H9 (cell line): ENCODE measurements around the gene MYT1. TPM values are rescaled to one million over a fixed set of nuclear protein-coding genes. Genes with fewer than 3 reads are reported as not detected.

Source experiments
- DNase-seq: peaks from one replicate; pipeline ENCODE4 v3.0.0-alpha.2; 2017
- H2AFZ ChIP-seq: one replicate; pipeline ENCODE4 v1.6.1; 2013; ENCODE audit warnings: mild to moderate bottlenecking, low read length, control low read depth, moderate library complexity
- H2AK5ac ChIP-seq: 2 replicates; pipeline ENCODE4 v1.6.1; 2013; ENCODE audit warnings: low read length, control low read depth, mixed read lengths; ENCODE audit not compliant: insufficient read length
- H2BK120ac ChIP-seq: one replicate; pipeline ENCODE4 v1.6.1; 2013; ENCODE audit warnings: low read depth, mild to moderate bottlenecking, low read length, control low read depth, inconsistent platforms; ENCODE audit not compliant: poor library complexity, severe bottlenecking
- H2BK12ac ChIP-seq: 2 replicates; pipeline ENCODE4 v1.6.1; 2013; ENCODE audit warnings: low read length, control low read depth, mixed read lengths, low read depth; ENCODE audit not compliant: insufficient read length
- H2BK15ac ChIP-seq: 2 replicates; pipeline ENCODE4 v1.6.1; 2013; ENCODE audit warnings: low read depth, low read length, control low read depth
- H2BK20ac ChIP-seq: one replicate; pipeline ENCODE4 v1.6.1; 2013; ENCODE audit warnings: low read depth, mild to moderate bottlenecking, low read length, control low read depth, inconsistent platforms; ENCODE audit not compliant: poor library complexity, severe bottlenecking
- H2BK5ac ChIP-seq: 2 replicates; pipeline ENCODE4 v1.6.1; 2013; ENCODE audit warnings: low read length, control low read depth, mixed read lengths; ENCODE audit not compliant: insufficient read length
- H3K14ac ChIP-seq: 2 replicates; pipeline ENCODE4 v1.6.1; 2013; ENCODE audit warnings: low read length, control low read depth; ENCODE audit not compliant: insufficient read depth
- H3K18ac ChIP-seq: 2 replicates; pipeline ENCODE4 v1.6.1; 2013; ENCODE audit warnings: low read depth, mild to moderate bottlenecking, mixed read lengths, low read length, control low read depth; ENCODE audit not compliant: insufficient read length
- H3K23ac ChIP-seq: 2 replicates; pipeline ENCODE4 v1.6.1; 2013; ENCODE audit warnings: low read length, control low read depth, mixed read lengths, low read depth; ENCODE audit not compliant: insufficient read length
- H3K23me2 ChIP-seq: 2 replicates; pipeline ENCODE4 v1.6.1; 2013; ENCODE audit warnings: low read depth, mild to moderate bottlenecking, mixed read lengths, low read length, control low read depth; ENCODE audit not compliant: insufficient read length, poor library complexity, severe bottlenecking
- H3K27ac ChIP-seq: 2 replicates; pipeline ENCODE4 v1.5.1; 2013; ENCODE audit warnings: low read length, control low read depth, mixed read lengths, low read depth; ENCODE audit not compliant: insufficient read length
- H3K27me3 ChIP-seq: 2 replicates; pipeline ENCODE4 v1.6.1; 2013; ENCODE audit warnings: low read length, control low read depth, inconsistent platforms; ENCODE audit not compliant: insufficient read depth
- H3K4ac ChIP-seq: 2 replicates; pipeline ENCODE4 v1.6.1; 2013; ENCODE audit warnings: low read depth, mild to moderate bottlenecking, control low read depth, inconsistent platforms, low read length, moderate library complexity
- H3K4me1 ChIP-seq: 2 replicates; pipeline ENCODE4 v1.6.1; 2013; ENCODE audit warnings: low read length, control low read depth, inconsistent platforms; ENCODE audit not compliant: insufficient read depth
- H3K4me2 ChIP-seq: 2 replicates; pipeline ENCODE4 v1.6.1; 2013; ENCODE audit warnings: low read length, control low read depth, mixed read lengths; ENCODE audit not compliant: insufficient read length, insufficient read depth
- H3K56ac ChIP-seq: 2 replicates; pipeline ENCODE4 v1.6.1; 2013; ENCODE audit warnings: low read depth, mild to moderate bottlenecking, mixed read lengths, low read length, control low read depth; ENCODE audit not compliant: insufficient read length
- H3K79me1 ChIP-seq: 2 replicates; pipeline ENCODE4 v1.6.1; 2013; ENCODE audit warnings: low read depth, mild to moderate bottlenecking, moderate library complexity, low read length, control low read depth, inconsistent platforms; ENCODE audit not compliant: insufficient read depth, poor library complexity, severe bottlenecking
- H3K79me2 ChIP-seq: 2 replicates; pipeline ENCODE4 v1.6.1; 2013; ENCODE audit warnings: low read length, control low read depth, inconsistent platforms; ENCODE audit not compliant: insufficient read depth
- H3K9ac ChIP-seq: 2 replicates; pipeline ENCODE4 v1.6.1; 2013; ENCODE audit warnings: low read length, control low read depth, mixed read lengths; ENCODE audit not compliant: insufficient read length; ENCODE audit errors: extremely low read depth
- H3K9me3 ChIP-seq: one replicate; pipeline ENCODE4 v1.6.1; 2013; ENCODE audit warnings: low read depth, low read length, inconsistent platforms; ENCODE audit not compliant: control insufficient read depth
- H3T11ph ChIP-seq: one replicate; pipeline ENCODE4 v1.6.1; 2013; ENCODE audit warnings: mild to moderate bottlenecking, low read length, control low read depth, inconsistent platforms
- H4K20me1 ChIP-seq: one replicate; pipeline ENCODE4 v1.6.1; 2013; ENCODE audit not compliant: control insufficient read depth, insufficient read length, insufficient read depth
- H4K5ac ChIP-seq: 2 replicates; pipeline ENCODE4 v1.6.1; 2013; ENCODE audit warnings: low read depth, mild to moderate bottlenecking, mixed read lengths, low read length, control low read depth; ENCODE audit not compliant: insufficient read length
- H4K8ac ChIP-seq: replicated peaks from 2 replicates; pipeline ENCODE4 v1.6.1; 2013; ENCODE audit warnings: low read length, control low read depth, mixed read lengths, low read depth; ENCODE audit not compliant: insufficient read length
- H4K91ac ChIP-seq: 2 replicates; pipeline ENCODE4 v1.6.1; 2013; ENCODE audit warnings: low read depth, mild to moderate bottlenecking, moderate library complexity, mixed read lengths, low read length, control low read depth; ENCODE audit not compliant: insufficient read length
- H3K27ac Mint-ChIP-seq, 3 experiments: 2 replicates in 2 of 3; 3 replicates in 1 of 3; pipeline ENCODE4 v1.8.0; 2020 to 2021; ENCODE audit warnings: mixed read lengths in 3 of 3, mild to moderate bottlenecking in 1 of 3, moderate library complexity in 1 of 3
- H3K27me3 Mint-ChIP-seq: 2 replicates; pipeline ENCODE4 v1.8.0; 2021; ENCODE audit warnings: low read depth, mild to moderate bottlenecking, moderate library complexity, mixed read lengths
- H3K36me3 Mint-ChIP-seq, 3 experiments: 2 replicates in 2 of 3; 3 replicates in 1 of 3; pipeline ENCODE4 v1.8.0; 2020 to 2021; ENCODE audit warnings: low read depth in 3 of 3, mixed read lengths in 3 of 3; ENCODE audit not compliant: insufficient read depth in 1 of 3
- H3K4me1 Mint-ChIP-seq, 2 experiments: 2 replicates each; pipeline ENCODE4 v1.8.0; 2020; ENCODE audit warnings: mixed read lengths in 2 of 2
- H3K4me3 Mint-ChIP-seq, 2 experiments: 2 replicates in 1 of 2; 3 replicates in 1 of 2; pipeline ENCODE4 v1.8.0; 2020 to 2021; ENCODE audit warnings: mild to moderate bottlenecking in 2 of 2, mixed read lengths in 2 of 2, moderate library complexity in 1 of 2
- H3K9me3 Mint-ChIP-seq, 2 experiments: 2 replicates in 1 of 2; 3 replicates in 1 of 2; pipeline ENCODE4 v1.8.0; 2020; ENCODE audit warnings: mild to moderate bottlenecking in 2 of 2, mixed read lengths in 2 of 2, moderate library complexity in 1 of 2
- WGBS: extraction: QIAGEN DNeasy Blood & Tissue Kit; methylation state at CpG from one replicate; pipeline ENCODE4 v1.1.7; 2013; ENCODE audit warnings: missing lambda C conversion rate, low lambda C conversion rate, mixed read lengths; ENCODE audit not compliant: insufficient read length; ENCODE audit errors: extremely low coverage; 5-methylcytosine and 5-hydroxymethylcytosine counted together
- total RNA-seq: library from RNA; stranded (reverse); gene quantifications from 2 replicates; pipeline ENCODE4 v1.2.1, GENCODE V29; 2021
- TF ChIP-seq, protein P1 (sequence below): fragments of 200-600 bp; sonication (generic); conservative IDR thresholded peaks from 3 replicates; pipeline ENCODE4 v1.8.0; 2021; ENCODE audit warnings: antibody characterized with exemption, mild to moderate bottlenecking

The MYT1 gene
- total RNA-seq, 1 experiment from 2014 or later, result 0.79 TPM

DNA sequence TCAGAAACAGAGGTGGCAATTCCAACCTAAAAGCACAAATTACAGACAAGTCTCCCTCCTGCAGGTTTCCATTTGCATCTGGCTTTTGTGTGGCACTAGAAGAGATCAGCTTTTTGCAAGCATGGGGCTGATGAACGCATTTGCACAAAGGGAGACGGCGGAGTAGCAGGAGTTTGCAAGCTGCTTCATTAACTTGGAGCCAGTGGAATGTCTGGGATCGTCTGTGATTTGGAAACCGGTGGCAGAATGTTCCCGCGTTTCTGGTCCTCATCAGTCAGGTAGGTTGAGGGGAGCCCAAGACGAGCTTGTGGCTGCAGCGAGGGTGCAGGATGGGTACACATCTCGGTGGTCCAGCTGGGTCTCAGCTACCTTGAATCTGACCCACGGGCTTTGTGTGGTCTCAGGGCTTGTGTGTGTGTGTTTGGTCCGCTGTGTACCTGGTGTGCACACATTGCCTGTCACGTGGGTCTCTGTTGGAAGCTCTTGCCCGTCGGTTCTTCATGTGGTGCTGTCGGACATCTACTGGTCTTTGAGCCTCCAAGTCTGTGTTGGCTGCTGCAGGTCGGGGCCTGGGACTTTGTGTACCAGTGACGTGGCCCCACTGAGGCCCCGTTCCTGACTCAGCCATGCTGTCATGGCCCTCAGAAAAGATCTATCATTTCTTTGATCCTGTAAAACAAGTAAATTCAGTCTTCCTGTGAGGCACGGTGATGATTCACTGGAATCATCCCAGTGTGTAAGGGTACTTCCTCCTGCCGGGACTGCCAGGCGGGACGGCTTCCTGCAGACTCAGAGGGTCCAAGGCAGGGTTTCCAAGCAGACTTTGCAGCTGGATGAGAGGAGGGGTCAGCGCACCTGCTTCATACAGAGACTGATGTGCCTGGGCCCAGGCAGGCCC lies 12.4 kb upstream of the MYT1 start:
- peaks cover 4% of the 10 kb centered on the region for H3K27me3 Mint-ChIP-seq
- no peak overlapping the region for H2BK12ac ChIP-seq
- no peak overlapping the region for H3K27ac ChIP-seq
- H3K4me1 ChIP-seq, result no peaks in the 10 kb centered on the region; the same call in 1 of the 2 replicates
- H3K27ac Mint-ChIP-seq, result peak overlapping the region in 1 of 3 experiments; percentile 82; a peak in 3 of 7 replicates
- no peaks in the 10 kb centered on the region for H3K23me2 ChIP-seq
- no peaks in the 10 kb centered on the region for H3K9me3 Mint-ChIP-seq
- WGBS, result no CpG with 5 or more reads among the region's 24 CpGs
- no peak overlapping the region for H3K4me2 ChIP-seq
- no peak overlapping the region for H3K56ac ChIP-seq
- H3K4ac ChIP-seq, result no peak overlapping the region
- no peak for DNase-seq
- H3K27me3 ChIP-seq, result no peaks in the 10 kb centered on the region
- H3K23ac ChIP-seq, result no peak overlapping the region
- no peak overlapping the region for H3K18ac ChIP-seq
- no peaks in the 10 kb centered on the region for H3K9me3 ChIP-seq
- no peak overlapping the region for H2BK5ac ChIP-seq
- no peak overlapping the region for H2BK20ac ChIP-seq
- H3K79me2 ChIP-seq, result no peaks in the 10 kb centered on the region
- no peak overlapping the region for H2BK120ac ChIP-seq
- peaks cover 38 to 43% of the 10 kb centered on the region in 2 experiments for H3K4me1 Mint-ChIP-seq
- TF ChIP-seq, protein P1, sequence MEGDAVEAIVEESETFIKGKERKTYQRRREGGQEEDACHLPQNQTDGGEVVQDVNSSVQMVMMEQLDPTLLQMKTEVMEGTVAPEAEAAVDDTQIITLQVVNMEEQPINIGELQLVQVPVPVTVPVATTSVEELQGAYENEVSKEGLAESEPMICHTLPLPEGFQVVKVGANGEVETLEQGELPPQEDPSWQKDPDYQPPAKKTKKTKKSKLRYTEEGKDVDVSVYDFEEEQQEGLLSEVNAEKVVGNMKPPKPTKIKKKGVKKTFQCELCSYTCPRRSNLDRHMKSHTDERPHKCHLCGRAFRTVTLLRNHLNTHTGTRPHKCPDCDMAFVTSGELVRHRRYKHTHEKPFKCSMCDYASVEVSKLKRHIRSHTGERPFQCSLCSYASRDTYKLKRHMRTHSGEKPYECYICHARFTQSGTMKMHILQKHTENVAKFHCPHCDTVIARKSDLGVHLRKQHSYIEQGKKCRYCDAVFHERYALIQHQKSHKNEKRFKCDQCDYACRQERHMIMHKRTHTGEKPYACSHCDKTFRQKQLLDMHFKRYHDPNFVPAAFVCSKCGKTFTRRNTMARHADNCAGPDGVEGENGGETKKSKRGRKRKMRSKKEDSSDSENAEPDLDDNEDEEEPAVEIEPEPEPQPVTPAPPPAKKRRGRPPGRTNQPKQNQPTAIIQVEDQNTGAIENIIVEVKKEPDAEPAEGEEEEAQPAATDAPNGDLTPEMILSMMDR, result no peak
- no peaks in the 10 kb centered on the region for H3K79me1 ChIP-seq
- H4K91ac ChIP-seq, result no peak overlapping the region
- no peak overlapping the region for H3K4me3 Mint-ChIP-seq
- peaks cover 0 to 3% (median 0%) of the 10 kb centered on the region in 3 experiments; a peak in 2 of 7 replicates for H3K36me3 Mint-ChIP-seq
- no peak overlapping the region for H3T11ph ChIP-seq
- H2AFZ ChIP-seq, result no peak overlapping the region
- H4K8ac ChIP-seq, result no peak overlapping the region
- H4K5ac ChIP-seq, result no peak overlapping the region
- no peak overlapping the region for H2AK5ac ChIP-seq
- no peaks in the 10 kb centered on the region for H4K20me1 ChIP-seq
- H3K9ac ChIP-seq, result no peak overlapping the region
- H3K14ac ChIP-seq, result no peak overlapping the region; the same call in 1 of the 2 replicates
- no peak overlapping the region for H2BK15ac ChIP-seq
